PFSK-1 (cell line): Measurements from ENCODE around the gene NDUFA13.

Experiments used
- FOXP2 ChIP-seq: optimal IDR thresholded peaks from 2 replicates; pipeline ENCODE3; 2011; ENCODE audit warnings: borderline replicate concordance, control low read depth, inconsistent platforms; ENCODE audit not compliant: insufficient read depth; ENCODE audit errors: extremely low read length, extremely low read depth
- POLR2AphosphoS5 ChIP-seq: IDR thresholded peaks from 2 replicates; pipeline ENCODE4 v1.6.1; 2012; ENCODE audit warnings: low read depth, mild to moderate bottlenecking, control low read depth, low read length, moderate library complexity
- REST ChIP-seq, 2 experiments: IDR thresholded peaks; 2 replicates each; pipeline versions ENCODE4 v1.6.1 to v1.8.0; 2011 to 2012; ENCODE audit warnings: low read depth in 2 of 2, low read length in 2 of 2, control low read depth in 1 of 2, inconsistent platforms in 1 of 2, mild to moderate bottlenecking in 1 of 2, moderate library complexity in 1 of 2; ENCODE audit not compliant: insufficient read depth in 1 of 2
- SIN3A ChIP-seq: IDR thresholded peaks from 2 replicates; pipeline ENCODE4 v1.6.1; 2012; ENCODE audit warnings: mild to moderate bottlenecking, low read length, moderate library complexity, borderline replicate concordance; ENCODE audit not compliant: insufficient read depth
- TAF1 ChIP-seq: IDR thresholded peaks from 2 replicates; pipeline ENCODE4 v1.6.1; 2012; ENCODE audit warnings: low read length, control low read depth, borderline replicate concordance; ENCODE audit not compliant: insufficient read depth

NDUFA13 gene

DNA sequence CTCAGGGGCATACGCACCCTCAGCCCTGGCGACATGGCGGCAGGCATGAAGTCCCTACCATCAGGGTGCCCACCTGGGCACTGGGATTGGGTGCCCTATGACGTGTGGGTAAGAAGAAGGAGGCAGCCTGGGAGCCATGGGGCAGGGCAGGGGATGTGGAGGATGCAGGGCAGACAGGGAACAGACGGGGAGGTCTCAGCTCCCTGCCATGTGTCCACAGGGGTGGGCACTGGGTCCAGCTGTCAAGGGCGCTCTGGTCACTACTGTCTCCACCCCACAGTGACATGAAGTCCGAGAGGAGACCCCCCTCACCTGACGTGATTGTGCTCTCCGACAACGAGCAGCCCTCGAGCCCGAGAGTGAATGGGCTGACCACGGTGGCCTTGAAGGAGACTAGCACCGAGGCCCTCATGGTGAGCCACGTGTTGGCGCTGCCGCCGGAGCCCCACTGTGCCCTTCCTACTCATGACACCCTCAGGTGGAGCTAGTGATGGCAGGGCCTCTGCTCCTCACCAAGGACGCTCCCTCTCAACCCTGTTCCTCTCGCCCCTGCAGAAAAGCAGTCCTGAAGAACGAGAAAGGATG is 23.9 kb upstream of the NDUFA13 start:
- no peak for TF ChIP-seq POLR2AphosphoS5
- TF ChIP-seq TAF1: no peak
- no peak for TF ChIP-seq SIN3A
- TF ChIP-seq REST (IDR thresholded peaks at IDR 0.05; ENCODE audit: insufficient read depth in 1 of 2, low read depth in 2 of 2, low read length in 2 of 2): no peak
- TF ChIP-seq FOXP2: no peak

- TF ChIP-seq POLR2AphosphoS5 (no peak), REST (IDR thresholded peaks at IDR 0.05; ENCODE audit: insufficient read depth in 1 of 2, low read depth in 2 of 2, low read length in 2 of 2) (no peak), FOXP2 (no peak), SIN3A (no peak), TAF1 (no peak)
These were observed 22.0 kb upstream of the NDUFA13 start for GRCh38 chr19:19493841-19494546.

GRCh38 chr19:19495614-19496603 is 20.1 kb upstream of the NDUFA13 start:
- no peak for TF ChIP-seq TAF1
- TF ChIP-seq REST (IDR thresholded peaks at IDR 0.05; ENCODE audit: insufficient read depth in 1 of 2, low read depth in 2 of 2, low read length in 2 of 2): no peak
- no peak for TF ChIP-seq SIN3A
- no peak for TF ChIP-seq POLR2AphosphoS5
- TF ChIP-seq FOXP2: no peak

DNA sequence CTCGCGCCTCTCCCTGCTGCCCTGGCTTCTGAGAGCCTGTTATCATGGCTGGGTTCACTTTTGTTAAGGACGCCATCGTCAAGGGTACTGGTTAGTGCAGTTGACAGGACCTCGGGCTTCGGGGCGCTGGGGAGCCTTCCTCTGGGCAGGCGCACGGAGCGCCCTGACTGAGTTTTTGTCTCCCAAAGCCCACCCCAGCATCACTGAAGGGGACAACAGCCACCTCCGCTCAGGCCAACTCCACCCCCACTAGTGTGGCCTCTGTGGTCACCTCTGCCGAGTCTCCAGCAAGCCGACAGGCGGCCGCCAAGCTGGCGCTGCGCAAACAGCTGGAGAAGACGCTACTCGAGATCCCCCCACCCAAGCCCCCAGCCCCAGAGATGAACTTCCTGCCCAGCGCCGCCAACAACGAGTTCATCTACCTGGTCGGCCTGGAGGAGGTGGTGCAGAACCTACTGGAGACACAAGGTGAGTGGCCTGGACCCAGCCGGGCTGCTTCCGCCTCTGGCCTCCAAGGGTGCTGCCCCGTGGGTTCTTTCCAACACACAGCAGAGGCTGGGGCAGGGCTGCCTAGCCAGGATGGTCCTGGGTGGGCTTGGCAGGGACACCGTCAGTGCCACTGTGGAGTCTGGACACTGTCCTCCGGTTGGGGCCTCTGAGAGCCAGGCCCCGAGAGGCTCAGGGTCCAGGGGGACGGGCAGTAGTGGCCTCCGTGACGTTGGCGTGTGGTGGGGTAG is 17.6 kb upstream of the NDUFA13 start:
- no peak for TF ChIP-seq SIN3A

DNA sequence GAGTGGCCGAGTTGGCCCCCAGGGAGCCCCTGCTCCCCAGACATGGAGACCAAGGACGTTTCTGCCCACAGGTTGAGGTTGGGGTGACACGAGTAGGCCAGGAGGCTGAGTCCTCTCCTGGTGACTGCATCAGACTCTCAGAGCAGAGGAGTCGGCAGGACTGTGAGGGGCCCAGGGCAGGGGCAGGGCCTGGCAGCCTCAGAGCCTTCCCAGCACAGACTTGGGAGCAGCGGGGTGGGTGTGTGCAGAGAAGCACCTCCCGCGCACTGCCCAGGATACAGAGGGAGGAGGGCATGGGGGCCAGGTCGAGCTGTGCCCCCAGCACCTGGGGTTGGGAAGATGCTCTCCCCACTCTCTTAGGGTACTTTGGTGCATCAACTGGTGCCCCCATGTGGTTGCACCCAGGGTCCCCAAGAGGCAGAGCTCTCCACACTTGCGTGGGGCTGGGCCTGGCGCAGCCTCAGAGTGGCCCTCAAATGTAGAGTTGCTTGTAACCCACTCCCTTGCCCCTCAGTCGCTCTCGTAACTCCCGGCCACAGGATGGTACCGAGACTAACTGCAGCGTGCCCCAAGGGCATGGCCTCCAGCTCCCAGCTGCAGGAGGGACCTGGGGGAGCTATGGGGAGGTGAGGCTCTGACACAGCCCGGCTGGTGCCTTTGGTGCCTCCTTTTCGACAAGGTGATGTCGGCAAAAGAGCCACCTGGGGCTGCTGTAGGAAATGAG is 16.6 kb upstream of the NDUFA13 start:
- no peak for TF ChIP-seq SIN3A
- TF ChIP-seq FOXP2: no peak
- no peak for TF ChIP-seq POLR2AphosphoS5
- no peak for TF ChIP-seq TAF1
